GM23248 (cell line): ENCODE results near the gene PRR29. TPM values are rescaled to one million over a fixed set of nuclear protein-coding genes. Genes with fewer than 3 reads are reported as not detected.

Source experiments
- DNase-seq: peaks from one replicate; pipeline ENCODE4 v3.0.0-alpha.2; 2015
- H2AFZ ChIP-seq: fragments of 200-600 bp; sonication (generic); 2 replicates; pipeline ENCODE4 v1.6.1; 2016; ENCODE audit warnings: antibody characterized with exemption
- H3F3A ChIP-seq: fragments of 200-600 bp; sonication (generic); 2 replicates; pipeline ENCODE4 v1.6.1; 2016; ENCODE audit warnings: mild to moderate bottlenecking, antibody characterized with exemption, mixed run types; ENCODE audit not compliant: insufficient read depth
- H3K27ac ChIP-seq: fragments of 200-600 bp; sonication (generic); 2 replicates; pipeline ENCODE4 v1.5.1; 2016; ENCODE audit warnings: mild to moderate bottlenecking
- H3K27me3 ChIP-seq: fragments of 200-600 bp; sonication (generic); replicated peaks from 2 replicates; pipeline ENCODE4 v1.6.1; 2016; ENCODE audit warnings: mild to moderate bottlenecking; ENCODE audit not compliant: insufficient read depth
- H3K36me3 ChIP-seq: fragments of 200-600 bp; sonication (generic); 2 replicates; pipeline ENCODE4 v1.6.1; 2016; ENCODE audit warnings: low read depth, mild to moderate bottlenecking
- H3K4me1 ChIP-seq: fragments of 200-600 bp; sonication (generic); 2 replicates; pipeline ENCODE4 v1.6.1; 2016; ENCODE audit warnings: mild to moderate bottlenecking; ENCODE audit not compliant: insufficient read depth
- H3K4me2 ChIP-seq: fragments of 200-600 bp; sonication (generic); one replicate; pipeline ENCODE4 v1.6.1; 2016; ENCODE audit warnings: mild to moderate bottlenecking; ENCODE audit not compliant: unreplicated experiment
- H3K4me3 ChIP-seq: fragments of 200-600 bp; sonication (generic); 2 replicates; pipeline ENCODE4 v1.5.1; 2016; ENCODE audit warnings: mild to moderate bottlenecking
- H3K79me2 ChIP-seq: fragments of 200-600 bp; sonication (generic); 2 replicates; pipeline ENCODE4 v1.6.1; 2016; ENCODE audit warnings: mild to moderate bottlenecking; ENCODE audit not compliant: insufficient read depth
- H3K9ac ChIP-seq: fragments of 200-600 bp; sonication (generic); 2 replicates; pipeline ENCODE4 v1.6.1; 2016; ENCODE audit warnings: mild to moderate bottlenecking
- H3K9me2 ChIP-seq: fragments of 200-600 bp; sonication (generic); 2 replicates; pipeline ENCODE4 v1.6.1; 2016; ENCODE audit warnings: mixed run types, mild to moderate bottlenecking, moderate library complexity; ENCODE audit not compliant: insufficient read depth
- H3K9me3 ChIP-seq: fragments of 200-600 bp; sonication (generic); one replicate; pipeline ENCODE4 v1.6.1; 2017; ENCODE audit warnings: low read depth
- H4K20me1 ChIP-seq: fragments of 200-600 bp; sonication (generic); 2 replicates; pipeline ENCODE4 v1.6.0; 2016; ENCODE audit not compliant: insufficient read depth
- EZH2 ChIP-seq: fragments of 200-600 bp; sonication (generic); IDR thresholded peaks from 2 replicates; pipeline ENCODE4 v1.6.1; 2018; ENCODE audit warnings: antibody characterized with exemption, mild to moderate bottlenecking; ENCODE audit not compliant: insufficient read depth, poor library complexity, severe bottlenecking
- EZH2phosphoT487 ChIP-seq: fragments of 200-600 bp; sonication (generic); IDR thresholded peaks from 2 replicates; pipeline ENCODE4 v1.6.1; 2018; ENCODE audit warnings: antibody characterized with exemption, moderate library complexity, mild to moderate bottlenecking, low read depth; ENCODE audit not compliant: insufficient read depth
- WGBS, 2 experiments: methylation state at CpG; one replicate each; pipeline ENCODE4 v1.1.6; 2015 to 2017; ENCODE audit warnings: low lambda C conversion rate in 2 of 2, low coverage in 1 of 2; ENCODE audit errors: missing lambda C conversion rate in 2 of 2; 5-methylcytosine and 5-hydroxymethylcytosine counted together
- in situ Hi-C: fragments of 300-500 bp; cut with MboI; formaldehyde crosslinking; loops from 2 replicates; pipeline ENCODE4 v1.15.0; 2020
- polyA plus RNA-seq: library from polyadenylated mRNA; unstranded; fragments of >200 nt; fragmentation: Nextera tagmentation; extraction: Ambion mirVana; gene quantifications from 2 replicates; pipeline ENCODE4 v1.2.1, GENCODE V29; 2016
- total RNA-seq: library from RNA; depleted of rRNA; stranded (reverse); fragments of >200 nt; shearing (Covaris generic); gene quantifications from 2 replicates; pipeline ENCODE4 v1.2.3, GENCODE V29; 2014

Gene PRR29
- total and polyA plus RNA-seq, 2 experiments from 2014 or later = not detected

DNA sequence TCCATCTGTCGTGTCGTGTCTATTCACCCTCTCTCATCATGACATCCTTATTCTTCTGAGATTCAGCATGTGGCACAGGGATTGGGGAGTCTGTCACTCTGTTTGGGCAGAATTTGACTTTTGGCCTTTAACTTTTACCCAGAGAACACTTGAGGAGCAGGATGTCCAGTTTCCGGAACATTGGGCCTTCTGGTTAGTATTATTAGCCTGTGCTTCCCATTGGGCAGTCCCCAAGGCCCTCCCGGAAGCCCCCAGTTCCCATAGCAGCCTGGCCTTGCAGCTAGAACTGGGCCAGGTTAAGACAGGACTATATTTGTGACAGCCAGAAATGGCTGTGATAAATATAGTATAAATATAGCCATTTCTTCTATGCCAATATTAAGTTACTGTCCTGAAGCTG is 35.0 kb upstream of the PRR29 start:
- in situ Hi-C loops = no loop called here
- H3K4me2 ChIP-seq = no peak overlapping the region
- no peaks in the 10 kb centered on the region for H3K4me1 ChIP-seq
- no peak overlapping the region for H3K9ac ChIP-seq
- no peaks in the 10 kb centered on the region for H3K9me2 ChIP-seq
- no peaks in the 10 kb centered on the region for H3F3A ChIP-seq
- H4K20me1 ChIP-seq = no peaks in the 10 kb centered on the region
- TF ChIP-seq EZH2phosphoT487 (no peak), EZH2 (no peak)
- 89 to 90% methylated on average over 4 of the region's 4 CpGs for WGBS, 2 experiments
- H3K9me3 ChIP-seq = no peaks in the 10 kb centered on the region
- no peaks in the 10 kb centered on the region for H3K79me2 ChIP-seq
- H3K27me3 ChIP-seq = no peaks in the 10 kb centered on the region
- H2AFZ ChIP-seq = no peak overlapping the region
- no peak overlapping the region for H3K27ac ChIP-seq
- no peaks in the 10 kb centered on the region for H3K36me3 ChIP-seq
- no peak for DNase-seq
- no peak overlapping the region for H3K4me3 ChIP-seq

DNA sequence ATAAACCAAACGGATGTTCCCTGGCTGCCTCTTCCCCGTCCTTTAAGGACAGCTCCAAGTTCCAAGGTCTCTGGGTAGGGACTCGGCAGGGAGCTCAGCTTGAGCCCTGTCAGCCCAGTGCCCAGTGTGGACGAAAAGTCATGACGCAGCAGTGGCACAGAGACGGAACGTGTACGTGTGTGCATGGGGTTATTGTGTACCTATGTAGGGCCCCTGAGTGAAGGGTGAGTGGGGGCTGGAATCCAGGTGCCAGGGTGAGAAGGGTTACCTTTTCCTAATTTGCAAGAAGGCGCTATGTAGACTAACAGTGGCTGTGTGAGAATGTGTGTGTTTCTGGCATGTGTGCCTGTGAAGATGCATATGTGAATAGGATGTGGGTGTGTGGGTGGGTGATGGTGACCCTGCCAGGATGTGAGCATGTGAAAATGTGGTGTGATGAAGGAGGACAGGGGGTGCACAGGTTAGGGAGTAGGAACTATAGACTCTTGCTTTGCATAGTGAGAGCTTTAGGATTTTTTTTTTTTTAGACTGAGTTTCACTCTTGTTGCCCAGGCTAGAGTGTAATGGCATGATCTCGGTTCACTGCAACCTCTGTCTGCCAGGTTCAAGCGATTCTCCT is 31.4 kb upstream of the PRR29 start:
- H3F3A ChIP-seq = no peaks in the 10 kb centered on the region
- H3K9ac ChIP-seq = no peak overlapping the region
- in situ Hi-C loops = no loop called here
- DNase-seq = no peak
- no peak overlapping the region for H3K4me3 ChIP-seq
- no peaks in the 10 kb centered on the region for H3K27me3 ChIP-seq
- no peaks in the 10 kb centered on the region for H4K20me1 ChIP-seq
- WGBS, 2 experiments = 51 to 56% methylated on average over 11 of the region's 11 CpGs
- H2AFZ ChIP-seq = no peak overlapping the region
- TF ChIP-seq EZH2 (no peak), EZH2phosphoT487 (no peak)
- H3K9me2 ChIP-seq = no peaks in the 10 kb centered on the region
- H3K79me2 ChIP-seq = no peaks in the 10 kb centered on the region
- H3K4me1 ChIP-seq = no peaks in the 10 kb centered on the region
- no peak overlapping the region for H3K27ac ChIP-seq
- H3K4me2 ChIP-seq = no peak overlapping the region
- H3K9me3 ChIP-seq = no peaks in the 10 kb centered on the region
- H3K36me3 ChIP-seq = no peaks in the 10 kb centered on the region

DNA sequence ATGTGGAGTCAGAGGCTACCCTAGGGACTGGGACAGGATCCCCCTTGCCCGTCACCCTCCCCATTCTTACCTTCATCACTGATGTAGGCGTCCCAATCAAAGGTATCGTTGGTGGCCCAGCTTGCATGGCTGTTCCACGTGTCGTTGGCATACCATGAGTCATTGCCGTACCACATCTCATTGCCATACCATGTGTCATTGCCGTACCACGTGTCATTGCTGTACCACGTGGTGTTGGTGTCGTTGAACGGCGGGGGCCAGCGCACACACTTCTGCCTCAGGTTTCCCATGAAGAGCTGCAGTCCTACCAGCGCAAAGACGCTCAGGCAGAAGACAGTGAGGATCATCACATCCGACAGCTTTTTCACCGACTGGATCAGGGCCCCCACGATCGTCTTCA is 30.2 kb upstream of the PRR29 start:
- in situ Hi-C loops = no loop called here
- Histone ChIP-seq H3K9me2 (no peaks in the 10 kb centered on the region), H3K27ac (no peak overlapping the region), H4K20me1 (no peaks in the 10 kb centered on the region), H3K79me2 (no peaks in the 10 kb centered on the region), H2AFZ (no peak overlapping the region), H3K4me3 (no peak overlapping the region), H3F3A (no peaks in the 10 kb centered on the region), H3K27me3 (no peaks in the 10 kb centered on the region), H3K9me3 (no peaks in the 10 kb centered on the region), H3K9ac (no peak overlapping the region), H3K36me3 (no peaks in the 10 kb centered on the region), H3K4me2 (no peak overlapping the region), H3K4me1 (no peaks in the 10 kb centered on the region)
- no peak for DNase-seq
- WGBS, 2 experiments = 85 to 88% methylated on average over 19 of the region's 19 CpGs
- TF ChIP-seq EZH2 = no peak
- no peak for TF ChIP-seq EZH2phosphoT487

- Histone ChIP-seq H3F3A (0 out of 2 replicates have a peak, but pooled peaks cover 5% of the 10 kb centered on the region), H4K20me1 (no peaks in the 10 kb centered on the region), H3K4me3 (no peak overlapping the region), H3K4me1 (peaks cover 7% of the 10 kb centered on the region), H3K9me3 (no peaks in the 10 kb centered on the region), H3K36me3 (no peaks in the 10 kb centered on the region), H3K9ac (no peak overlapping the region), H3K27ac (no peak overlapping the region), H3K9me2 (no peaks in the 10 kb centered on the region), H2AFZ (no peak overlapping the region), H3K79me2 (no peaks in the 10 kb centered on the region), H3K27me3 (no peaks in the 10 kb centered on the region), H3K4me2 (no peak overlapping the region)
- 77% methylated on average over 10 of the region's 10 CpGs for WGBS, 2 experiments
- in situ Hi-C loops = no loop called here
- DNase-seq = no peak
- TF ChIP-seq EZH2 = no peak
- TF ChIP-seq EZH2phosphoT487 = no peak
Observed at GRCh38 chr17:63969278-63969677, 28.9 kb upstream of the PRR29 start.

DNA sequence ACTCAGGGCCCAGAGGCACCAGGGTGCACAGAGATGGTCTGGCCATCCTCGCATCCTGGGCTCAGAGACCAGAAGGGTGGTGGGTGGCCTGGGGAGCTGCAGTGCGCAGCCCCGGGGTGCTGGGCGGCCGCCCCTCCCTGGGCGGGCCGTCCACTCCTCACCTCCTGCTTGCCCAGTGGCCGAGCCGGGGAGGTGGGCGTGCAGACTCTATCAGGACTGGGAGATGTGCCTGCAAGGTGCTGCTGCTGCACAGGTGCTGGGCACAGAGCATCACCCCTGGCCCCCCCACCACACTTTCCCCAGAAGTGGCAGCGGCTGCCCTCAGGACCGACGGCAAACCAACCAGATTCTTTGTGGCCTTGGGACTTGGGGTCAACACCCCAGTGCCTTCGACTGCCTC is 25.4 kb upstream of the PRR29 start, which contains the start of gene SCN4A:
TSS of gene SCN4A (minus strand) at position 123 of the 400 bp plus-strand sequence. CDS start at position 46, 77 bp downstream.
- Histone ChIP-seq H3K9me3 (no peaks in the 10 kb centered on the region), H3K27me3 (no peaks in the 10 kb centered on the region), H4K20me1 (no peaks in the 10 kb centered on the region), H3K36me3 (no peaks in the 10 kb centered on the region), H3K9me2 (no peaks in the 10 kb centered on the region), H3K4me3 (no peak within 1 kb of the TSS), H3K79me2 (no peaks in the 10 kb centered on the region), H3F3A (0 out of 2 replicates have a peak, but pooled peaks cover 5% of the 10 kb centered on the region), H3K4me2 (peak within 1 kb of the TSS; percentile 1), H3K9ac (no peak within 1 kb of the TSS), H3K27ac (no peak within 1 kb of the TSS), H2AFZ (no peak within 1 kb of the TSS), H3K4me1 (peaks cover 13% of the 10 kb centered on the region)
- DNase-seq = no peak
- in situ Hi-C loops = no loop called here
- WGBS, 2 experiments = 93 to 97% methylated on average over 11 to 14 of the region's 14 CpGs
- TF ChIP-seq EZH2phosphoT487 (no peak), EZH2 (no peak)
